NCI-H1436 (cell line): ENCODE data around the gene TIMM13.
A peak's percentile ranks its signal among the peaks of the same experiment; 100 is the strongest.
"Not testable (repeated sequence)": the region's sequence is repeated elsewhere in the genome, so short reads cannot be mapped to it uniquely, and the experiment has no call there.

ENCODE experiments used
- DNase-seq: peaks from one replicate; lab custom pipeline; 2025; lab: John Stamatoyannopoulos, UW

TIMM13 gene

GRCh38 chr19:2413629-2414028, 13.8 kb downstream of the TIMM13 start:
- no peak for DNase-seq

GRCh38 chr19:2413159-2413558, 14.2 kb downstream of the TIMM13 start:
- DNase-seq, result no peak

- no peak for DNase-seq
Observed at GRCh38 chr19:2412449-2412848, 14.9 kb downstream of the TIMM13 start.

GRCh38 chr19:2411709-2412108, 15.7 kb downstream of the TIMM13 start:
- DNase-seq, result no peak

- DNase-seq, result no peak
Observed at GRCh38 chr19:2410023-2410422, 17.4 kb downstream of the TIMM13 start.

- DNase-seq, result no peak
Observed at GRCh38 chr19:2409352-2409912, 18.0 kb downstream of the TIMM13 start.

GRCh38 chr19:2408247-2408646, 19.1 kb downstream of the TIMM13 start:
- no peak for DNase-seq

- no peak for DNase-seq
Observed at GRCh38 chr19:2399582-2399981, 27.8 kb downstream of the TIMM13 start.

- no peak for DNase-seq
Observed at GRCh38 chr19:2398735-2399305, 28.6 kb downstream of the TIMM13 start.

GRCh38 chr19:2397173-2397572, 30.2 kb downstream of the TIMM13 start:
- not testable (repeated sequence) for DNase-seq

GRCh38 chr19:2395293-2395829, 32.0 kb downstream of the TIMM13 start:
- not testable (repeated sequence) for DNase-seq

- no peak for DNase-seq
Observed at GRCh38 chr19:2394442-2395292, 32.7 kb downstream of the TIMM13 start.

GRCh38 chr19:2394054-2394441, 33.3 kb downstream of the TIMM13 start:
- DNase-seq, result no peak

- DNase-seq, result peak; percentile 22
Observed at GRCh38 chr19:2392899-2393298, 34.5 kb downstream of the TIMM13 start.

- DNase-seq, result no peak
Observed at GRCh38 chr19:2392366-2392765, 35.0 kb downstream of the TIMM13 start.

- DNase-seq, result peak; percentile 33
Observed at GRCh38 chr19:2391118-2391725, 36.2 kb downstream of the TIMM13 start.

GRCh38 chr19:2389594-2389993, 37.8 kb downstream of the TIMM13 start:
- DNase-seq, result no peak

- DNase-seq, result no peak
Observed at GRCh38 chr19:2387367-2388288, 39.8 kb downstream of the TIMM13 start.

- DNase-seq, result peak; percentile 43
Observed at GRCh38 chr19:2385053-2385721, 42.2 kb downstream of the TIMM13 start.

- no peak for DNase-seq
Observed at GRCh38 chr19:2382530-2383222, 44.7 kb downstream of the TIMM13 start.
